NCI-H1092 treated with DMSO at 0.1 percent for 48 hours (cell line): ENCODE results near the gene TMOD3.
"Not testable (repeated sequence)": the region's sequence is repeated elsewhere in the genome, so short reads cannot be mapped to it uniquely, and the experiment has no call there.

Experiments used
- DNase-seq: peaks from one replicate; lab custom pipeline; 2025; lab: John Stamatoyannopoulos, UW

Gene TMOD3

DNA sequence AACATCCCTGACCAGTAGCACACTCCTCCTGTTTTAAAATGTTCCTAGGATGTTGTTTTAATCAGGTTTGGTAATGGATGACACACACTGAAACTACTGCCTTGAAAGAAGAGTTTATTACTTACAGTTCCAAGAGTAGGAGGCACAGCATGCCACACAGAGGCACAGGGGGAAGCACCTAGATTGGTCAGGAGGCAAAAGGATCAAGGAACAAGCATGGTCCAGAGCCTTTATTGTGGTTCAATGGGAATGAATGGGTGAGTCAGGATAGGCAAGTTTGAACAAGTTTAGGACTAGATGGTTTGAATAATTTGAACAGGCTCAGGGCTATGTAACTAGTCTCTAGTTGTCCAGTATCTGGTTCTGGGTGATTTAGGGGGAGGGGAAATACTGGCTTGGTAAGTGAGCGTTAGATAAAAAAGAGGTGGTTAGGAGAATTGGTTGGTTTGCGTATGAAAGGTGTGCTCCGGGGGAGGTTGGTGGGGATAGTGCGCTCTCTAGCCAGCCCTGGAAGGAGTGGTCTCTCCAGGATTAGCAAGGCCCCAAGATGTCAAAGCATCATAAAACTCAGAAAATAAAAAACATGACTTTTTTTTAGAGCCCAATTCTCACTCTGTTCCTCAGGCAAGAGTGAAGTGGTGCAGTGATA is 35.1 kb downstream of the TMOD3 start:
- DNase-seq: no peak

DNA sequence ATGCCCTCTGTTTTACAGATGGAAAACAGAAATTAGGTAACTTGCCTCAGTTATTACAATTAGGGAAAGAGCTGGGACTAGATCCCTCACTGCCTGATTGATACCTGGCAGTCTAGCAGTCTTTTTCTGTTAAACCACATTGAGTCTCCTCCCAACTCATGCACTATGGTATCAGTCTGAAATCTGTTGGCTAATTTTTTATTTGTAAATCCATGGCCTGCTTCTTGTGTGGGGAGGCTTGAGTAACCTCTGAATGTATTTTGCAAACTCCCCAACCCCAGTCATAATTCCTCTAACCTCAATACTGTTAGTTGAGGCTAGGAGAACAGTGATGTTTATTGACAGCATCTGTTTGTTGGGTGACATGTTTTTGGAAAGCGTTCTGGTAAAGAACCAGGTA is 35.9 kb downstream of the TMOD3 start:
- no peak for DNase-seq

DNA sequence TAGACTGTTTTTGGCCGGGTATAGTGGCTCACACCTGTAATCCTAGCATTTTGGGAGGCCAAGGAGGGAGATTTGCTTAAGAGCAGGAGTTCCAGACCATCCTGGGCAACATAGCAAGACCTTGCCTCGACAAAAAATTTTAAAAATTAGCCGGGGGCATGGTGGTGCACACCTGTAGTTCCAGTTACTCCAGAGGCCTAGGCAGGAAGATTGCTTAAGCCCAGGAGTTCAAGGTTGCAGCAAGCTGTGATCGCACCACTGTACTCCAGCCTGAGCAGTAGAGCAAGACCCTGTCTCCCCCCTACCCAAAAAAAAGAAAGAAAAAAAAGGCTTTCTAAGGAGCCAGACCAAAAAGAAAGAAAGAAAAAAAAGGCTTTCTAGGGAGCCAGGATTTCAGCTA is 36.7 kb downstream of the TMOD3 start:
- no peak for DNase-seq

DNA sequence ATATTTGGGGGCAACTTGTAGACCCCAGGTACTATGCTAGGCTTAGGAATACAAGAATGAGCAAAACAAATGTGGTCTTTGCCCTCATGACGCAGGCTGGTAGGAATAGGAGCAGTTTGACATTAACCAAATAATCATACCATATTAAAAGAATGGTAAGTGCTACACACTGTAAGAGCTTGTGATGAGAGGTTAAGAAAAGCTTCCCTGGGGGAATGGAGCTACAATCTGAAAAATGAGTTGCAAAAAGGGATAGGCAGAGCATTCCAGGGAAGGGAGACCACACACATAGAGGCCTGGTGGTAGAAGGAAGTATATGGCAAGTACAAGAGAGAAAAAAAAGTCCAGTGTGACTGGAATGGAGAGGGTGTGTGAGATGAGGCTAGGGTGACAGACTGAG is 37.3 kb downstream of the TMOD3 start:
- DNase-seq: no peak

DNA sequence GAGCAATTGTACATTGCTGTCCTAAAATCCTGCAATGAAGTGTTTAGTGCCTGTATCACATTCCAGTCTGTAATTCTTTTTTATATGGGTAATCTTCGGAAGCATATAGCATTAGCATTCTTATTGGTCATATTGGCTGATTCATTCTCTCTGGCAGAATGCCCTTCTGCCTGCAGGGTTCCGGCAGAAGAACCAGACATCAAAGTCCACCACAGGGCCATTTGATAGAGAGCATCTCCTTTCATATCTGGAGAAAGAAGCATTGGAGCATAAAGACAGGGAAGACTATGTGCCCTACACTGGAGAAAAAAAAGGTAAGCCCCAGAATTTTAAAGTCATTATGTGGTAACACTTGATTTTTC is 39.6 kb downstream of the TMOD3 start:
- no peak for DNase-seq

DNA sequence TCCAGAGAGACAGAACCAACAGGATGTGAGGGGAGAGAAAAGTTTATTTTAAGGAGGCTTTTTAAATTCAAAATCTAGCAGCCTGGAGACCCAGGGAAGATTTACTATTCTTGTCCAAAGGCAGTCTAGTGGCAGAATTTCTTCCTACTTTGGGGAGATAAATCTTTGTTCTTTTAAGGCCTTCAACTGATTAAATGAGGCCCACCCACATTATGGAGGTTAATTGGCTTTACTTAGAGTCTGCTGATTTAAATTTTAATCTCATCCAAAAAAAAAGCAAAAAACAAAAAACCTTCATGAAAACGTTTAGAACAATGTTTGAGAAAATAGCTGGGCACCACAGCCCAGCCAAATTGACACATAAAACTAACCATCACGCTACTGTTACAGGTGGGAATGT is 41.3 kb downstream of the TMOD3 start:
- no peak for DNase-seq

DNA sequence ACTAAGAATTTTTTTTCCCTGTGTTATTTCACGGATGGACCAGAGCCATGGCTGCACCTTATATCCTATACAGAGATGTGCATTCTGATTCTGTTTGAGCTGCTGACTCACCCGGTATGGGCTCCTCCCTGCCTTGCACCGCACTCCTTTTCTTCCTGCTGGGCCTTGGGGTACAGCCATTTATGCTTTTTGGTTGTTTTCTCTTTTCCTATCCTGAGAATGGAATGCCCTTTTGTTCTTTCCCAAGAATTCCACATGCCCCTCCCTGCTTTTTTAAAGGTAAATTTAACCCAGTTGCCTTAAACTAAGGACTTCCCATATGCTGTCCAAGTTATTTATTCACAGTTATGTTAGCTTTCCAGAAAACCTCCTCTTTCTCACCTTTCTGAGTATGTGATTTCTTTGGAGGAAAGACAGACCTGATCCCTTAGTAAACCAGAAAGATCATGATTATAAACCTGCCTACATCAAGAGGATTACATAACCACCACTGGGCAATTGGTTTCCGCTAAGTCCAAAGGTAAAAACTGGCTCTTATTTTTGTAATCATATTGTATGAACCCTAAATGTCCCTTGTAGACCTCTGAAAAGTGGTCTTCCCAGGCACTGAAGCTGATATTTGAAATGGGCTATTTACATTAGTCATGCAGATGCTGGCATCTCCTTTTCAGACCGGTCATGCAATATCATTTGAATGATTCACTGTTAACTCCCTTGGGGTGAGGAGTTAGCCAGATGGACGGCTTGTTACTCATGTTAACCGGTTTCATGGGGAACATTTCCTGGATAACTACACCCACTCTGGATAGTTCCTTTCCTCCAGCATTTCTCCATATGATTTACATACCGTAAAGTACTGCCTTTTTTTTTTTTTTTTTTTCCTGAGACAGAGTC is 45.5 kb downstream of the TMOD3 start:
- DNase-seq: no peak

DNA sequence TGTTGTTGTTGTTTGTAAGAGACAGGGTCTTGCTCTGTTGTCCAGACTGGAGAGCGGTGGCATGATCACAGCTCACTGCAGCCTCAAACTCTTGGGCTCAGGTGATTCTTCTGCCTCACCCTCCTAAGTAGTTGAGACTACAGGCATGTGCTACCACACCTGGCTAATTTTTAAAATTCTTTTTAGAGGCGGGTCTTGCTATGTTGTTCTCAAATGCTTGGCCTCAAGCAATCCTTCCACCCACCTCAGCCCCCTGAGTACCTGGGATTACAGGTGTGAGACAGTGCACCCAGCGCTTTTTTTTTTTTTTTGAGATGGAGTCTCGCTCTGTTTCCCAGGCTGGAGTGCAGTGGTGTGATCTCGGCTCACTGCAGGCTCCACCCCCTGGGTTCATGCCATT is 46.7 kb downstream of the TMOD3 start:
- no peak for DNase-seq

DNA sequence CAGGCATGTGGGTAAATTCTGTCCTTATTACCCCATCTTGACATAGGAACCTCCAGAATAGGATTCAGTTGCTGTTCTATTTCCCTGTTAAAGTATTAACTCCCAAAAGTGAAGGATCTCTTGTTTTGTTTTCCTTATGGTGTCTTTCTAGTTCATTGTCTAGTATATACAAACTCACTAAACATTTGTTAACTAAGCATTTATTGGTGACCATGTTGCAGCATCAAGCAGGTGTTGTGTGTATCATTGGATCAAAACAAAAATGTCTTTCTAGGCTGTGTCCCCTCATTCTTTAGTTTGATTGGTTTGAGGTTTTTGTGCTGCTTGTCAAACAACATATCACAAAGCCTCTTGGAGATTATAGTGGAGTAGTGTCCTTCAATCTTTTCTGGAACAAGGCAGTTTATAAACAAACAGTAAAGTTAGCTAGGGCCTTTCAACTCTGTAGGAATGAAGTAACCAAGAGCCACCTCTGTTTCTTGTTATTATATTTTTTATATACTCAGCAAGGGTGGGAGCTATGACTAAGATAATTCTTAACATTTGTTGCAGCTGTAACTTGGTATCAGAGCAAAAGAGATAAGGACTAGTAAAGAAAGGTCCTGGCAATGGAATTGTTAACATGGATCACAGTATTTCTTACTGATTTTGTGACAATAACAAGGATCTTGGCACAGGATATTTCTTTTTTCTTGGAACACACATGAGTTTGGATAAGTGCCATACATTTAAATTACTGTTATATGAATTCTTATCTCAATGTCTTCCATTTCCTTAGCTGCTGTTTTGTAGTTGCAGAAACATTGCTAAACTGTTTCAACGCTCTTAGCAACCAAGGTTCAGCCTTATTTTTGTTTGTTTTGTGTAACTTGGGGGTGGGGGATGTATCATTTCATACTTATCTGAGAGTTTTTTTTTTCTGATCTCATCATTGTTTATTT is 49.3 kb downstream of the TMOD3 start:
- no peak for DNase-seq

DNA sequence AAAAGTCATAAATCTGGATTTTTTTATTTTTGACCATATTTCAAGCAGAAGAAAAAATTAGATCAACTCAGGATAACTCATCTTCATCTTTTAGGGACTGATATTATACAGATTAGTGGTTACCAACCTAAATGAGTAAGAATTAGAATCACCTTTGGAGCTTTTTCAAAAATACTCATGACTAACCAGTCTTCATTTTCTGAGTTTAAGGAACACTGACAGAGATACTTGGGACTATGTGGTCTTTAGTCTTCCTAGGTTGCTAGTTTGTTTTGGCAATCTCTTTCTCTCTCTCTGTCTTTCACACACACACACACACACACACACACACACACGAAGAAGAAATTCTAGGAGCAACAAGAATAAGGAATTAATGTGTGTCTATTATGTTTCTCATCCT is 50.1 kb downstream of the TMOD3 start:
- DNase-seq: no peak

DNA sequence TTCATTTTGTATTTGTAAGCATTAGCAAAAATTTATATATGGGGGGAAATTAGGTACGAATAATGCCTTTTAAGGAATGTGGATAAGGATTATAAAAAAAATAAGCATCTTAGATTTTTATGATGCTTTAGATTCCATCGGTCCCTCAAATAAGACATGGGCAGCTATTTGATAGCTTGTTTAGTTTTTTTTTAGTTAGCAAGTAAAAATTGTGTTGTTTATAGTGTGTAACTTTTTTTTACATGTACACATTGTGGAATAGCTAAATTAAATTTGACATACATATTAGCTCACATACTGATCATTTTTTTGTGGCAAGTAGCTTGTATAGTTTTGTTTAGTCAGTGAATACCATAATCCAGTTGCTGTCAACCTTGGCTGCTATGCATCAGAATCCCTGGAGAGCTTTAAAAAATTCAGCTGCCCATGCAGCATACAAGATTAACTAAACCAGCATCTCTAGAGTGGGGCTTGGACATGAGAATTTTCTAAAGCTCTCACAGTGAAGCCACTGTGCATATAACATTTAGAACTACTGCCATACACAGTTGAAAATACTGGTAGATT is 53.9 kb downstream of the TMOD3 start:
- no peak for DNase-seq

DNA sequence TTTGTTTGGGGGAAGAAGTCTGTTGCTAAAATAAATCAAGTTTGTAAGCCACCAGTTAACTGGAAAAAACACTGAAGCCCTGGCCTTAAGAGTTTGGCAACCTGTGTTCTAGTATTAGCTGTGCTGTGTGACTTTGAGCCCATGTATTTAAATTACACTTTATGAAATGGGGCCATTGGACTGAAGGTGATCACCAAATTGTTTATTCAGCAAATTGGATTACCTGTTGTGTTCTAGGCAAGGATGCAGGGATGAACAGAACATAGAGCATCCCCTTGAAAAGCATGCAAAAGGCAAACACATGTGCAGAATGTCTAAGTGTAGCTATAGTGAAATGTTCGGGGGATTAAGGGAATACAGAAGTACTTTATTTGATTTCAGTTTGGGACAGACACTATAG is 54.6 kb downstream of the TMOD3 start:
- DNase-seq: no peak

DNA sequence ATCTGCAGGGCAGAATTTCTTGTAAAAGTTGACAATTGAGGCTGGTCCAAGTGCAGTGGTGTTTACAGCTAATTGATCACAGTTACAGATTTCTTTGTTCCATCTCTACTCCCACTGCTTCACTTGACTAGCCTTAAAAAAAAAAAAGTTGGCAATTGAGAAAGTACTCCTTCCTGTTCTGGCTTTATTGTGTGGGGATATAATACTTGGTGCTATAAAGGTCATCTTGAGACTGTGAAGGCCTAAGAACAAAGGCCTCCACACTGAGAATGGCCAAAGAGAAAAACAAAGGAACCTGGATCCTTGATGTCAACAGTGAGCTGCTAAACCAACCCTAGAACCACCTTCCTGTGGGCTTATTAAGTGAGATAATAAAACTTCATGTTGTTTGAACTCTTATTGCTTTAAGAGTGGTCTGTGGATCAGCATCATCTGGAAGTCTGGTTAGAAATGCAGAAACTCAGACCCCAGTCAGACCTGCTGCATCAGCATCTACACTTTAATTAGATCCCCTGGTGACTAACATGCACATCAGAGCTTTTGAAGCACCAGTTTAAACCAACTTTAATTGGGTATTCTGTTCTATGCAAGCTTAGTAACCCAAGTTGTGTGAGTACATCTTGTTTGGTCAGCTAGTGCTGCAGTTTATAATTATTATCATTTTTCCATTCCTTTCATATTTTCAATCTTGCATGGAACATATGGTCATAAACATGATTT is 55.2 kb downstream of the TMOD3 start:
- DNase-seq: no peak

DNA sequence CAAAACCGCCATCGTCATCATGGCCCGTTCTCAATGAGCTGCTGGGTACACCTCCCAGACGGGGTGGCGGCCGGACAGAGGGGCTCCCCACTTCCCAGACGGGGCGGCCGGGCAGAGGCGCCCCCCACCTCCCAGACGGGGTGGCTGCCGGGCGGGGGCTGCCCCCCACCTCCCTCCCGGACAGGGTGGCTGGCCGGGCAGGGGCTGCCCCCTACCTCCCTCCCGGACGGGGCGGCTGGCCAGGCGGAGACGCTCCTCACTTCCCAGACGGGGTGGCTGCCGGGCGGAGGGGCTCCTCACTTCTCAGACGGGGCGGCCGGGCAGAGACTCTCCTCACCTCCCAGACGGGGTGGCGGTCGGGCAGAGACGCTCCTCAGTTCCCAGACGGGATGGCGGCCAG is 56.3 kb downstream of the TMOD3 start:
- not testable (repeated sequence) for DNase-seq

DNA sequence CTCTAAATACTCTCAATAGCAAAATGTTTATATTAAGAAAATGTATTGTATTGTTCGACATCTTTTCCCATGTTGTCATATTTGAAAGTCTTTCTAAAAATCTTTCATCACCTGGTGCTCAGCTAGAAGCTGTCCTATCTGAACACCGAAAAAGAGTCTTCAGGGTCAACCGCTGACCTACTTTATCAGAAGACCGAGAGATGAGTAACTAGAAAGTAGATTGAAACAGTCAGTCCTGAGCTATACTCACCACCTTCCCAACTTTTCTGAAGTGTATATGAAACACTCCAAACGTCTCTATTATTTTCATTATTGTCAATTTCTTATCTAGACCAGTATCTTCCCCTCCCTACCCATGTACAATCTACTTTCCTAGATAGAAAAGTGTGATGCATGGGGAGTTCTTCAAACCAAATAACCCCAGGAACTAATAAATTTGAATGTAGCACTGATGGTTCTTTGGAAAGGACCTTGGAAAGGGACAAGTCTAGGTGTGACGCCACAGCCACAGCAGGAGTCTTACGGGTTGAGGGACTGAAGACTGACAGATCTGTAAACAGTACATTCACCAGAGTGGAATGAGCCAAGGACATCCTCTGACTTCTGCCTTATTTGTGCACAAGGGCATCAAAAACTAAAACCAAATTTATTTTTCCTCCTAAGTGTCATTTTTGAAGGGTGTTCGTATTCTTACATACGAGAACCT is 58.6 kb downstream of the TMOD3 start:
- no peak for DNase-seq

DNA sequence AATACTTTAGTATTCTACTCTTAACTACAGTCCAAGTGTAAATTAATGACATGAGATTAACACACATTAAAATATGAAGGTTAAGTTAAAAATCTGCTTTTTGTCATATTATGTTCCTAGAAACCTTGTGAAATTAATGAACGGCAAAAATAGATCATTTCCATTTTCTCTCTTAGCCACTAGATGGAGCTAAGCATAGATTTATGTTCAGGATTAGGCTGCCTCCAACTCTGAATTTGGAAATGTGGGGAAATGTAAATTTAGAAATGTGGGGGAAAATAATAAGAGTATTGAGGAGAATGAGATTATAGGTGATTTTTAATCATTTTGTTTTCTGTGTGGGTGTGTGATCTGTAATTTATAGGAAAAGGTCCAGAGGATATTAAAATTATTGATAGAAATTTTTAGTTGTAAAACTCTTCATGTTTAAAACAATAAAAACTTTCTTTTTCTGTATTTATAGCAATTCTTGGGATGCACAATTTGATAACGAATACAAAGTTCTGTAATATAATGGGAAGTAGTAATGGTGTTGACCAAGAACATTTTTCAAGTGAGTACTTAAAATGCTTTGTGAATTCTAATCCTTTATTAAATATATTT is 59.2 kb downstream of the TMOD3 start:
- DNase-seq: no peak

DNA sequence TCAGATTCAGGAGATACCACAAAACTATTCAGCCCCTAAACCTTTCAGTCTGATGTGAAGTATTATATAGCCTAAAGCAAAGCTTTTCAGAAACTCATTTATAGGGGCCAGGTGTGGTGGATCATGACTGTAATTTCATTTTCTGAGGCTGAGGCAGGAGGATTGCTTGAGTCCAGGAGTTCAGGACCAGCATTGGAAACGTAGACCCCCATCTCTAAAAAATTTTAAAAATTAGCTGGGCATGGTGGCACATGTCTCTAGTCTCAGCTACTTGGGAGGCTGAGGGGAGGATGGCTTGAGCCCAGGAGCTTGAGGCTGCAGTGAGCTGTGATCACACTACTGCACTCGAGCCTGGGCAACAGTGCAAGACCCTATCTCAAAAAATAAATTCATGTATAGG is 60.0 kb downstream of the TMOD3 start:
- DNase-seq: no peak

DNA sequence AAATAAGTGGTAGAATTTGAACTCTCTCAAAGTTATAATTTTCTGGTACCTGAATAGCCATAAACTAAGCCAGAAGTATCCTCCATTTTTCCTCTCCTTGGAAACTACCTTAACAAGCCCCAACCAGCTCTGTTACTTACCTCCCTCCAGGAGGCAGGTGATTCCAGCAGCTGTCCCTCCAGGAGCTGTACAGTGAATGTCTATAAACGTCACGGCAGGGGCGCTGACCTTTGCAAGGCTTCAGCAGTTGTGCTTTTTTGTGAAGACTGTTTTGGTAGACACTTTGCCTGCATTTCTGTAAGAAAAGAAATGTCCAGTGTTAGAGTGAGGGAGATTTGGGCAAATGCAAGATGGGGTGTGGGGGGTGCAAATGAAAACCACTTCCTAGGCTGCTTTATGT is 75.0 kb downstream of the TMOD3 start:
- DNase-seq: no peak

DNA sequence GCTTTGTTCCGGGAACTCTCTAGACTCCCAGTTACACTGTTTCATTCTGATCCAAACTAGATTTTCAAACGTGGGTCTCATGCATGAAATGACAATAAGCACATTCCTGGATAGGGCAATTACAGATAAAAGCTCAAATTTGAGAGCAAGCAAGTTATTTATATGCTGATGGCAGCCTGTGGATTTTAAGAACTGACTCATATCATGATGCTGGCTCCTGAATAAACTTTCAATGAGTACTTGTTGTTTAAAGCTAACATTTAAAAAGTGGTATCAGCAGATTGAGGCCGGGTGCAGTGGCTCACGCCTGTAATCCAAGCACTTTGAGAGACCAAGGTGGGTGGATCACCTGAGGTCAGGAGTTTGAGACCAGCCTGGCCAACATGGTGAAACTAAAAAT is 75.5 kb downstream of the TMOD3 start:
- no peak for DNase-seq

DNA sequence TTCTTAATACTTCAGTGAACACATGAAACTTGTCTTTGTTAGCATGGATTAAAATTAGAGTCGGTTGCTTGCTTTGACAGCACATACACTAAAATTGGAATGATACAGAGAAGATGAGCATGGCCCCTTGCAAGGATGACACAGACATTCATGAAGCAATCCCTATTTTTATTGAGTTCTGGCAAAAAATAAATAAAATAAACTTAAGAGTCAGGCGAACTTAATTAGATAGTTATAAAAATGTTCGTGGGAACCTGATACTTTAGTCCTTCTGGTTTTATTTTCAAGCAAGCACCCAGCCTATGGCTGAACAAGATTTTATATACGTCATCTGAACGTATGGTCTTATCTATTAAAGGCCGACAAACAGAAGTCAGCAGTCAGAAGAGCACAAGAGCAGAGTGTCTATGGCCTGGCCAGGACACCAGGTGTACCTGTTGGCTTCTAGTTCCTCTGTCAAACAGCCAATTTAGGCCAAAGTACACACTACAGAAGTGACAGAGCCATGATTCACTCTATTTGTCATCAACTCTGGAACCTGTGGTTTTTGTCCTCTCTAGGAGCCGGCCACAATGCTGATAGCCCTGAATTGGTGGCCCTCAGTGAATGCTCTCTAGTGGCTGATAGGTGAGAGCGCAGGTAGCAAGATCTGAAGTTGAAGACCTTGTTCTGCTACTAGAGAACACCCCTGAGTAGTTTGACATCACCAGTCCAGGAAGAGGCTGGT is 77.8 kb downstream of the TMOD3 start:
- DNase-seq: no peak
